Astrocyte (in vitro differentiated cells and primary cell): ENCODE data around the gene CNPY2. TPM values are rescaled to one million over a fixed set of nuclear protein-coding genes. Genes with fewer than 3 reads are reported as not detected.
A peak's percentile ranks its signal among the peaks of the same experiment; 100 is the strongest.

ENCODE experiments used
- DNase-seq: peaks from one replicate; pipeline ENCODE4 v3.0.0-alpha.2; 2010; ENCODE audit warnings: low read depth
- FAIRE-seq: peaks from 2 replicates; lab custom pipeline; 2011; peaks lifted over from hg19 to GRCh38; lab: Jason Lieb, UNC
- H2AFZ ChIP-seq: 2 replicates; pipeline ENCODE4 v1.6.0; 2012; ENCODE audit warnings: low read depth, low read length, inconsistent platforms
- H3K27ac ChIP-seq: 2 replicates; pipeline ENCODE4 v1.5.1; 2011; ENCODE audit warnings: low read depth, low read length, inconsistent platforms
- H3K27me3 ChIP-seq: 2 replicates; pipeline ENCODE4 v1.6.0; 2011; ENCODE audit warnings: low read length, inconsistent platforms; ENCODE audit not compliant: insufficient read depth
- H3K36me3 ChIP-seq: 2 replicates; pipeline ENCODE4 v1.5.1; 2011; ENCODE audit warnings: low read length, inconsistent platforms; ENCODE audit not compliant: insufficient read depth
- H3K4me1 ChIP-seq: 2 replicates; pipeline ENCODE4 v1.5.1; 2011; ENCODE audit warnings: low read length, inconsistent platforms; ENCODE audit not compliant: insufficient read depth
- H3K4me2 ChIP-seq: 2 replicates; pipeline ENCODE4 v1.6.0; 2012; ENCODE audit warnings: low read length, inconsistent platforms
- H3K4me3 ChIP-seq: 2 replicates; pipeline ENCODE4 v1.5.1; 2011; ENCODE audit warnings: low read depth, mild to moderate bottlenecking, low read length, inconsistent platforms; ENCODE audit not compliant: insufficient read depth
- H3K79me2 ChIP-seq: 2 replicates; pipeline ENCODE4 v1.6.0; 2012; ENCODE audit warnings: mild to moderate bottlenecking, low read length, inconsistent platforms; ENCODE audit not compliant: insufficient read depth
- H3K9ac ChIP-seq: 2 replicates; pipeline ENCODE4 v1.6.0; 2012; ENCODE audit warnings: mild to moderate bottlenecking, low read length, inconsistent platforms
- H3K9me3 ChIP-seq: 2 replicates; pipeline ENCODE4 v1.5.1; 2012; ENCODE audit warnings: low read depth, mild to moderate bottlenecking, low read length, inconsistent platforms; ENCODE audit not compliant: insufficient read depth
- H4K20me1 ChIP-seq: 2 replicates; pipeline ENCODE4 v1.6.0; 2012; ENCODE audit warnings: low read length, inconsistent platforms; ENCODE audit not compliant: insufficient read depth
- H3K27ac Mint-ChIP-seq: one replicate; pipeline ENCODE4 v1.8.0; 2021; ENCODE audit warnings: mild to moderate bottlenecking, mixed read lengths; ENCODE audit not compliant: unreplicated experiment
- H3K27me3 Mint-ChIP-seq: one replicate; pipeline ENCODE4 v1.8.0; 2021; ENCODE audit warnings: low read depth, mixed read lengths; ENCODE audit not compliant: unreplicated experiment
- H3K36me3 Mint-ChIP-seq: one replicate; pipeline ENCODE4 v1.8.0; 2021; ENCODE audit warnings: low read depth, mixed read lengths; ENCODE audit not compliant: unreplicated experiment
- H3K4me1 Mint-ChIP-seq: one replicate; pipeline ENCODE4 v1.8.0; 2021; ENCODE audit warnings: low read depth, mixed read lengths; ENCODE audit not compliant: unreplicated experiment
- H3K4me3 Mint-ChIP-seq: one replicate; pipeline ENCODE4 v1.8.0; 2021; ENCODE audit warnings: mild to moderate bottlenecking, moderate library complexity, mixed read lengths; ENCODE audit not compliant: unreplicated experiment
- H3K9me3 Mint-ChIP-seq: one replicate; pipeline ENCODE4 v1.8.0; 2021; ENCODE audit warnings: mild to moderate bottlenecking, mixed read lengths; ENCODE audit not compliant: unreplicated experiment
- CTCF ChIP-seq: IDR thresholded peaks from 2 replicates; pipeline ENCODE4 v1.5.1; 2011; ENCODE audit warnings: low read depth, mild to moderate bottlenecking, inconsistent platforms, low read length, moderate library complexity; ENCODE audit not compliant: insufficient read depth
- EZH2 ChIP-seq: IDR thresholded peaks from 2 replicates; pipeline ENCODE4 v1.6.1; 2012; ENCODE audit warnings: mild to moderate bottlenecking, low read length, inconsistent platforms; ENCODE audit not compliant: insufficient read depth
- total RNA-seq: library from RNA; stranded (reverse); gene quantifications from 2 replicates; pipeline ENCODE4 v1.2.1, GENCODE V29; 2021

Gene CNPY2
- total RNA-seq, 1 donor from 2014 or later = 187 TPM

GRCh38 chr12:56321027-56321426 lies 5.2 kb upstream of the CNPY2 start:
- no peak overlapping the region for H2AFZ ChIP-seq
- H3K4me1 ChIP-seq = no peaks in the 10 kb centered on the region
- Mint-ChIP-seq H3K4me3 (no peak overlapping the region), H3K36me3 (peaks cover 12% of the 10 kb centered on the region), H3K27me3 (no peaks in the 10 kb centered on the region), H3K9me3 (no peaks in the 10 kb centered on the region), H3K27ac (no peak overlapping the region), H3K4me1 (no peaks in the 10 kb centered on the region)
- H3K36me3 ChIP-seq = peaks cover 2% of the 10 kb centered on the region
- H3K27ac ChIP-seq = no peak overlapping the region
- H3K4me3 ChIP-seq = no peak overlapping the region
- no peaks in the 10 kb centered on the region for H3K9me3 ChIP-seq
- no peak overlapping the region for H3K9ac ChIP-seq
- no peak for DNase-seq
- FAIRE-seq = no peak
- no peaks in the 10 kb centered on the region for H3K79me2 ChIP-seq
- H3K4me2 ChIP-seq = no peak overlapping the region
- H4K20me1 ChIP-seq = no peaks in the 10 kb centered on the region
- TF ChIP-seq CTCF = no peak
- TF ChIP-seq EZH2 = no peak
- no peaks in the 10 kb centered on the region for H3K27me3 ChIP-seq

GRCh38 chr12:56317675-56318074 lies 1.9 kb upstream of the CNPY2 start:
- Histone ChIP-seq H3K4me1 (peaks cover 9% of the 10 kb centered on the region), H4K20me1 (no peaks in the 10 kb centered on the region), H3K9me3 (no peaks in the 10 kb centered on the region), H3K9ac (no peak overlapping the region), H3K27me3 (no peaks in the 10 kb centered on the region), H3K36me3 (peaks cover 7% of the 10 kb centered on the region), H3K79me2 (peaks cover 22% of the 10 kb centered on the region), H3K27ac (no peak overlapping the region), H3K4me3 (no peak overlapping the region), H2AFZ (no peak overlapping the region), H3K4me2 (no peak overlapping the region)
- DNase-seq (no peak), FAIRE-seq (no peak)
- no peaks in the 10 kb centered on the region for H3K9me3 Mint-ChIP-seq
- H3K36me3 Mint-ChIP-seq = peaks cover 1% of the 10 kb centered on the region
- no peak overlapping the region for H3K4me3 Mint-ChIP-seq
- TF ChIP-seq EZH2 (no peak), CTCF (no peak)
- H3K27ac Mint-ChIP-seq = no peak overlapping the region
- no peaks in the 10 kb centered on the region for H3K27me3 Mint-ChIP-seq
- peaks cover 4% of the 10 kb centered on the region for H3K4me1 Mint-ChIP-seq

- H2AFZ ChIP-seq = peak overlapping the region; percentile 77
- TF ChIP-seq EZH2 (no peak), CTCF (no peak)
- FAIRE-seq = no peak
Measured at GRCh38 chr12:56315249-56315621, 553 bp downstream of the CNPY2 start.

More at GRCh38 chr12:56315249-56315621, 553 bp downstream of the CNPY2 start:
- H3K4me2 ChIP-seq = peak overlapping the region; percentile 99
- H3K9ac ChIP-seq = peak overlapping the region; percentile 99
- no peaks in the 10 kb centered on the region for H4K20me1 ChIP-seq
- no peaks in the 10 kb centered on the region for H3K9me3 ChIP-seq
- H3K36me3 Mint-ChIP-seq = peaks cover 6% of the 10 kb centered on the region
- peak; percentile 4 for DNase-seq
- H3K27ac Mint-ChIP-seq = peak overlapping the region; percentile 95
- no peaks in the 10 kb centered on the region for H3K27me3 ChIP-seq
- no peaks in the 10 kb centered on the region for H3K9me3 Mint-ChIP-seq
- H3K36me3 ChIP-seq = peaks cover 16% of the 10 kb centered on the region
- peaks cover 4% of the 10 kb centered on the region for H3K4me1 Mint-ChIP-seq
- H3K27me3 Mint-ChIP-seq = no peaks in the 10 kb centered on the region
- H3K27ac ChIP-seq = peak overlapping the region; percentile 88
- H3K79me2 ChIP-seq = peaks cover 29% of the 10 kb centered on the region
- peak overlapping the region; percentile 97 for H3K4me3 Mint-ChIP-seq
- peak overlapping the region; percentile 100 for H3K4me3 ChIP-seq
- H3K4me1 ChIP-seq = peaks cover 9% of the 10 kb centered on the region
